GF-D8 (cell line): ENCODE results near the gene PYGO2.
"Not testable (repeated sequence)": the region's sequence is repeated elsewhere in the genome, so short reads cannot be mapped to it uniquely, and the experiment has no call there.

Source experiments
- DNase-seq: peaks from one replicate; lab custom pipeline; 2025; lab: John Stamatoyannopoulos, UW

Gene PYGO2

DNA sequence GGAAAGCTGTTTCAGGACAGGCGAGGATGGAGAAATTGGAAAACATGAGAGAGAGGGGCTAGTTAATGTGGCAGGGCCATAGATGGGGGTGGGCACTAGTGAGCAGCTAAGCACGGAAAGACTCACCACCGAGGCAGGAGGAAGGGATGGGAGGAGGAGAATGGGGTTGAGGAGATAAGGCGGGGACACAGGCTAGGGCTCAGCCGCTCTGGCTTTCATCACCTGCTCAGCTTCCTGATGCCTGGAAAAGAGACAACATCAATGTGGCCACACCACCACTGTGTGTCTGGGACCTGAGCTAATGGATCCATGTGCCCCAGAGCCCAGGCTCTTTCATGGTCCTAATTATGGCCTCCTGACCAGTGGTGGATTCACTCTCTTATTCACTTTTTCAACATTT is 52.6 kb downstream of the PYGO2 start:
- no peak for DNase-seq

DNA sequence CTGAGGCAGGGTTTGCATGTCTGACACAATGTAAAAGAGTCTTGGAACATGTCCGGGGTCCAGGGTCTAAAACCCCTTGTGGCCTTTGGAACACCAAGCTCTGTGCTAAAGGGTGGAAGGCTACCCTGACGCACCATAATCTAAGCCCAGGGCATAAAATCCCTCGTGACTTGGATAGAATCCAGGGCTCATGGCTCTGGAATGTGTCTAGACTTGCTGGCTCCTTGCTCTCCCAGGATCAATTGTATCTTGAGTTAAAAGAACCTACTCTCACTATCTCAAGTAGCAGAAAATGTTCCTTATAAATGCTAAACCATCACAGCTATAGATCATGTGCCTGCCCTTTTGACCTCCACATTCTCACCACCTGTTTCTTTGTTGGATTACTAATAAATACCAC is 53.5 kb downstream of the PYGO2 start:
- DNase-seq: not testable (repeated sequence)
